Activated CD8-positive, alpha-beta memory T cell treated with anti-CD3 and anti-CD28 coated beads for 24 hours (primary cell): ENCODE results near the gene POLG2.
"Not testable (repeated sequence)": the region's sequence is repeated elsewhere in the genome, so short reads cannot be mapped to it uniquely, and the experiment has no call there.

Experiments
- DNase-seq: peaks from one replicate; pipeline ENCODE4 v3.0.0-alpha.2; 2020

The POLG2 gene

GRCh38 chr17:64480951-64481350 lies 15.9 kb downstream of the POLG2 start:
- DNase-seq = no peak

GRCh38 chr17:64477849-64478248 lies 19.0 kb downstream of the POLG2 start:
- DNase-seq = no peak

GRCh38 chr17:64472564-64472963 lies 24.3 kb downstream of the POLG2 start:
- no peak for DNase-seq

- no peak for DNase-seq
These were observed 25.4 kb downstream of the POLG2 start for GRCh38 chr17:64471440-64471839.

- DNase-seq = no peak
These were observed 26.2 kb downstream of the POLG2 start for GRCh38 chr17:64470625-64471024.

- DNase-seq = not testable (repeated sequence)
These were observed 30.0 kb downstream of the POLG2 start for GRCh38 chr17:64466834-64467233.

- DNase-seq = no peak
These were observed 30.7 kb downstream of the POLG2 start for GRCh38 chr17:64466019-64466735.

GRCh38 chr17:64461788-64462187 lies 35.1 kb downstream of the POLG2 start:
- no peak for DNase-seq

- DNase-seq = no peak
These were observed 35.9 kb downstream of the POLG2 start for GRCh38 chr17:64460955-64461354.

- DNase-seq = not testable (repeated sequence)
These were observed 37.0 kb downstream of the POLG2 start for GRCh38 chr17:64459818-64460217.

- DNase-seq = no peak
These were observed 37.5 kb downstream of the POLG2 start for GRCh38 chr17:64459284-64459747.

GRCh38 chr17:64458756-64459155 lies 38.1 kb downstream of the POLG2 start:
- no peak for DNase-seq

- DNase-seq = no peak
These were observed 39.7 kb downstream of the POLG2 start for GRCh38 chr17:64457156-64457555.

- no peak for DNase-seq
These were observed 40.6 kb downstream of the POLG2 start for GRCh38 chr17:64455993-64456885.

- no peak for DNase-seq
These were observed 47.3 kb downstream of the POLG2 start for GRCh38 chr17:64449545-64449944.

- no peak for DNase-seq
These were observed 48.0 kb downstream of the POLG2 start, which contains the start of gene MILR1 for GRCh38 chr17:64448665-64449512. Gene MILR1, plus strand, starts transcription at chr17:64449115. Its CDS starts 54 bp downstream, at chr17:64449169.

GRCh38 chr17:64447526-64447925 lies 49.3 kb downstream of the POLG2 start:
- DNase-seq = no peak

GRCh38 chr17:64443086-64443760 lies 53.6 kb downstream of the POLG2 start:
- DNase-seq = no peak

GRCh38 chr17:64442541-64442971 lies 54.3 kb downstream of the POLG2 start:
- DNase-seq = no peak

- peak; percentile 62 for DNase-seq
These were observed 54.9 kb downstream of the POLG2 start for GRCh38 chr17:64441772-64442540.

GRCh38 chr17:64439956-64440355 lies 56.9 kb downstream of the POLG2 start:
- no peak for DNase-seq
